MM.1S (cell line): ENCODE data around the gene PCDHA11.

Experiments used
- CTCF ChIP-seq: fragments of 300-600 bp; sonication (generic); IDR thresholded peaks from 2 replicates; pipeline ENCODE4 v1.5.1; 2016; ENCODE audit warnings: antibody characterized with exemption, low read length, mixed read lengths
- EZH2 ChIP-seq: fragments of 300-600 bp; sonication (generic); optimal IDR thresholded peaks from 2 replicates; pipeline ENCODE3; 2017; ENCODE audit warnings: low read depth, mild to moderate bottlenecking, antibody characterized with exemption, low read length, mixed read lengths
- EZH2phosphoT487 ChIP-seq: fragments of 300-600 bp; sonication (generic); IDR thresholded peaks from 2 replicates; pipeline ENCODE4 v1.6.1; 2018; ENCODE audit warnings: antibody characterized with exemption, low read length

GRCh38 chr5:140875085-140876065 lies 6.6 kb downstream of the PCDHA11 start, which contains the start of gene PCDHA12:
- TF ChIP-seq EZH2phosphoT487: no peak
- no peak for TF ChIP-seq CTCF
- TF ChIP-seq EZH2: no peak
